ENCODE measurements around the gene KDM4C.

The KDM4C gene

DNA sequence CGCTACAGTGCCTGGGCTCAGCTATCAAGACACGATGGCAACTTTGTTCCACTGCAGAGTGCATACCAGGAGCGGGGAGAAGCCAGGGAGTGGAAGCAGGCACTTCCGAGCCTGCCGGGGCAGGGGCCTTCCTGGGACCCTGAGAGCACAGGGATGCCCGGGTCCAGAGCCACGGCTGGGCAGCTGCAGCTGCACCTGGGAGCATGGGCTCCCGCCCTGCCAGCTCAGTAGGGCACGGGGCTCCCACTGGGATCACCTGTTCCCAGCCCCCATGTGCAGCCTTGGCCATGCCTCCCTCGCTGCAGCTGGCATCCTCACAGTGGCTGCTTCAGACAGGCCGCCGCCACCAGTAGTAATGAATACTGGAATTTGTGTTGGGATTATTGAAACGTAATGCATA lies 391.5 kb downstream of the KDM4C start:
- H3K4me3 Mint-ChIP-seq = no peak overlapping the region
- no peak overlapping the region for H3K27ac Mint-ChIP-seq
- DNase-seq = no peak
- no peaks in the 10 kb centered on the region for H3K27me3 Mint-ChIP-seq
- H3K9me3 Mint-ChIP-seq = no peaks in the 10 kb centered on the region
- H3K36me3 Mint-ChIP-seq (ENCODE audit: low read depth) = peaks cover 59% of the 10 kb centered on the region
- H3K4me1 Mint-ChIP-seq (ENCODE audit: low read depth) = peaks cover 38% of the 10 kb centered on the region

DNA sequence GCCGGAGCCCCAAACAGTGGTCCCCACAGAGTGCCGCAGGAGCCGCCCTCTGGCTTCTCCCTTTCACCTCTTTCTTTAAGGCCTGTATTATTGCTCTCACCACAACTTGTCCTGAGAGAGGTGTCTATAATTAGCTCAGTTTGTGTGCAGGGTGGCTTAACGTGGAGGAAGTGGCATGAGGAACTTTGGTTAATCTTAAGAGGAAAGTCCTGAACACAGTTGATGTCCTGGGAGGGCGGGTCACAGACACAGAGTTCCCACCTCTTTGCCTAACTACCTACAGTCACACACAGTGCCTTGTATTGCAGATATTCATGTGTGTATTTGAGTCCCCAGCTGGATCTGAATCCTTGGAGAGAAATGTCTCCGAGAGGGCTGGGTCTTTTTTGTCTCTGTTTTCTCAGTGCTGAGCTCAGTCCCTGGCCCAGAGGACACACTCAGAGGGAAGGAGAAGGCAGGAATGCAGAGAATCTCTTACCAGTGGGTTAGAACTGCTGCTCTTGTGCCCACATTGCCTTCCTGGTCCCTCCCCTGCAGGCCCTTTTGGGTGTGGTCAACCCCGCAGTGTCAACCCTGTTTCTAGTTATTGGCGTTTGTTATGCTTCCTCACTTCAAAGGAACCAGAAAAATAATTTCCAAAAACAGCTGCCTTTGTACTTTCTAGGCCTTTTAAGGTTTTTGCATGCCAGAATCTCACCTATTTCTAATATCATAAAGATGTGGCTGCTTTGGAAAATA lies 392.5 kb downstream of the KDM4C start:
- H3K27ac Mint-ChIP-seq = peak overlapping the region; percentile 67
- H3K27me3 Mint-ChIP-seq = no peaks in the 10 kb centered on the region
- no peak for DNase-seq
- peaks cover 38% of the 10 kb centered on the region for H3K4me1 Mint-ChIP-seq (ENCODE audit: low read depth)
- H3K9me3 Mint-ChIP-seq = no peaks in the 10 kb centered on the region
- no peak overlapping the region for H3K4me3 Mint-ChIP-seq
- H3K36me3 Mint-ChIP-seq (ENCODE audit: low read depth) = peaks cover 57% of the 10 kb centered on the region

DNA sequence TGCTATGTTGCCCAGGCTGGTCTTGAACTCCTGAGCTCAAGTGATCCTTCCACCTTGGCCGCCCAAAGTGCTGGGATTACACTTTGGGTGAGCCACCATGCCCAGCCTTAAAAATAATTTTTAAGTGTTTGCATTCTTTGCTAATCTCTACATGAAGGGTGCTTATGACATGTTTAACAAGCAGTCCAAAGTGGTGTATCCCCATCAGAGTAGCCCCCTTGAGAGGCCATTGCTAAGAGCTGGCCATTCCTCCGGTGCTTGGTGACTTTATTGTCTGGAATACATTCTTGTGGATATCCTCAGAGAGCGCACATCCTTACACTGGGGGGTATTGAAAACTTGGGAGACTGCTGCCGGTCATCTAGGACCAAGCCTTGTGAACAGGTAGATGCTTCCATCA lies 395.4 kb downstream of the KDM4C start:
- no peaks in the 10 kb centered on the region for H3K27me3 Mint-ChIP-seq
- no peak for DNase-seq
- H3K4me3 Mint-ChIP-seq = no peak overlapping the region
- no peaks in the 10 kb centered on the region for H3K9me3 Mint-ChIP-seq
- H3K36me3 Mint-ChIP-seq (ENCODE audit: low read depth) = peaks cover 51% of the 10 kb centered on the region
- H3K4me1 Mint-ChIP-seq (ENCODE audit: low read depth) = peaks cover 26% of the 10 kb centered on the region
- H3K27ac Mint-ChIP-seq = no peak overlapping the region

DNA sequence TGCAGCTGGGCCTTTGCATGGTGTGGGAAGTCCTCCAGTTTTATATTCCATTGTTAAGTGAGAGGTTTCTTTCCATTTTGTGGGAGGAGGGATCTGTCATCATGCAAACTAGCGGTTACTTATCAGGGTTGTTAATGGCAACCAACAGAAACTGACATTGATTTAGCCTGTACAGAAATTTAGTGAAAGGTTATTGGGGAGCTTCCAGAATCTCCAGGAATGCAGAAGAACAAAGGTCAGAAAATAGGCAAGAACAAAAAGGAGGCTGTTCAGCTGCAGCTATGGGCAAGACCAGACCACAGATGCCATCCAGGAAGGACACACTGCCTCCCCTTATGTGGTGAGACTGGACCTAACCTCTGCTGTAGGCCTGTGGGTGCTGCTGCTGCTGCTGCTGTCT lies 395.8 kb downstream of the KDM4C start:
- Mint-ChIP-seq H3K4me3 (no peak overlapping the region), H3K4me1 (ENCODE audit: low read depth) (peaks cover 22% of the 10 kb centered on the region), H3K27ac (no peak overlapping the region), H3K27me3 (no peaks in the 10 kb centered on the region), H3K36me3 (ENCODE audit: low read depth) (peaks cover 51% of the 10 kb centered on the region), H3K9me3 (no peaks in the 10 kb centered on the region)
- no peak for DNase-seq

DNA sequence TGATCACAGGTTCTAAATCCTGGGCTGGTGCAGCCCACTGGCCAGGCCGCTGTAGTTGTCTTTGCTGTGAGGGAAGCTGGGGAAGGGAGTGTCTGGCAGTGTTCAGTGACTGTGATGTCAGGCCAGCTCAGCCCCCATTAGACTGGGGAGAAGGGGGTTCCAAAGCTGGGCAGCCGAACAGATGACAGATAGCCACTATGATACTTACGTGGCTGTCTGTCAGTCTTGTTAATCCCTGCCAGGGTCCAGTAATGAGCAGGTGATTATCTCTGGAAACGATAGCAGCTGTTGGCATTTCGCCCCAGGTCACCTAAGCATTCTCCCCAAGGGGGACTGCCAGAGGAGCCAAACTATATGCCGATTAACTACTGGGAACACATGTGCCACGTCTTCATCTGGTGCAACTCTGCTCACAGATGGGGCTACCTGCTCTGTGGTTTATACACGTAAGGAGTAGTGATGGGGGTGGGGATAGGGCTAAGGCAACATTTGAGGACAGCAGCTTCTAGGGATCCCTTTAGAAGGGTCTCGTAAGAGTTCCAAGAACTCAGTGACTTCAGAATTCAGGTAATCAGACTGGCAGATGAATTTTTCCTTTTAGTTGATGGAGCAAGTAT lies 396.3 kb downstream of the KDM4C start:
- Mint-ChIP-seq H3K36me3 (ENCODE audit: low read depth) (peaks cover 52% of the 10 kb centered on the region), H3K4me3 (no peak overlapping the region), H3K27me3 (no peaks in the 10 kb centered on the region), H3K27ac (no peak overlapping the region), H3K4me1 (ENCODE audit: low read depth) (peaks cover 16% of the 10 kb centered on the region), H3K9me3 (no peaks in the 10 kb centered on the region)
- DNase-seq = no peak

DNA sequence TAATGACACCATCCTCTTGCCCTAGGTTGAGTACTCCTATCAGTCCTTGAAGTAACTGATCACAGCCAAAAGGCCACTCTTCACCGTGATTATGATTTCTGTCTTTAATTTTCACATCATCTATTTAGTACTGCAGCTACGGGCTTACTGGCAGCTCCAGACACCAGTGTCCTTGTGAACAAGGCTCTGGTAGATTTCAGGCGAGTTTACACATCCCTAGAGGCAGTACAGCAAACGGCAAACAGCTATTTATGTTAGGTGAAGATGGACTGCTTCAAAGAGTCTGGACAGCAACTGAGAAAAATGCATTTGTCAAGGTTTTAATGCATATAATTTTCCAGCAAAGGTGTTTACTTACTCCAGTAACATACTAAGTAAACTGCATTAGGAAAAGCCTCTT lies 396.9 kb downstream of the KDM4C start:
- Mint-ChIP-seq H3K4me3 (no peak overlapping the region), H3K9me3 (no peaks in the 10 kb centered on the region), H3K27ac (no peak overlapping the region), H3K4me1 (ENCODE audit: low read depth) (peaks cover 13% of the 10 kb centered on the region), H3K27me3 (no peaks in the 10 kb centered on the region), H3K36me3 (ENCODE audit: low read depth) (peaks cover 52% of the 10 kb centered on the region)
- DNase-seq = no peak

DNA sequence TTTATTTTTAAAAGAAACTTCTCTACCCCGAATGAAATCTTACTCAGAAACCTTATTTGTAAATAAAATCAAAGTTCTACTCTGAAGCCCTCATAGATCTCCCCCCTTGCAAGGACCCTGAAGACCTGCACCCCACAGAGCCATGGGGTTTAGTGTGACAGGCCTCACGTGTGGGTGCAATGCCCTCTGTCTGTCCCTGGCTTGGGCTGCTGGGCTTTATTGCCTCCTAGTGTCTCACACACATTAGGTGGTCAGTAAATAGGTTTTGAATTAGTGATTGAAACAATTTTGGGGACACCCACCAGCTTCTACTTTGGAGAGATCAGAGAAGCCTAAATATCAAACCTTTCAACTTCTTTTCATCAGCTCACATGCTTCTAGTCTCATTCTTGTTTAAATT lies 403.7 kb downstream of the KDM4C start:
- Mint-ChIP-seq H3K4me3 (no peak overlapping the region), H3K27me3 (no peaks in the 10 kb centered on the region), H3K36me3 (ENCODE audit: low read depth) (peaks cover 51% of the 10 kb centered on the region), H3K4me1 (ENCODE audit: low read depth) (no peaks in the 10 kb centered on the region), H3K27ac (no peak overlapping the region), H3K9me3 (no peaks in the 10 kb centered on the region)
- DNase-seq = no peak

DNA sequence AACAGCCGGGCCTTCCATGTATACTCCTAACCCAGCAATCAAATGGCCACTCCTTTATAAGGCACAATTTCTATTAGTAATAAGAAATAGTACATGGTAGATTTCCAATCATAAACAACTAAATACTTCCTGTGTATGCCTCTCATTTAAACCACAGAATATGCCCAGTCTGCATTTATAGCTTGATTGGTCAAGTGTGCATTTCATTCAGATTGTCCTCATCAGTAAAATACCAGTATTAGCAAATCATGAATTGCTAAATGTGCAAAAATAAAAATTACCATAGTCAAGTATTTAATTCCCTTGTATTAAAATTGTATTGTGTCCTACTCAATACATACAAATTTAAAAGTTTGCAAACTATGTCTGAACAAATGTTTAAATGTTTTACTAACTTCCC lies 406.2 kb downstream of the KDM4C start:
- H3K27me3 Mint-ChIP-seq = no peaks in the 10 kb centered on the region
- H3K4me1 Mint-ChIP-seq (ENCODE audit: low read depth) = no peaks in the 10 kb centered on the region
- H3K36me3 Mint-ChIP-seq (ENCODE audit: low read depth) = peaks cover 54% of the 10 kb centered on the region
- H3K4me3 Mint-ChIP-seq = no peak overlapping the region
- H3K27ac Mint-ChIP-seq = no peak overlapping the region
- no peaks in the 10 kb centered on the region for H3K9me3 Mint-ChIP-seq
- no peak for DNase-seq

DNA sequence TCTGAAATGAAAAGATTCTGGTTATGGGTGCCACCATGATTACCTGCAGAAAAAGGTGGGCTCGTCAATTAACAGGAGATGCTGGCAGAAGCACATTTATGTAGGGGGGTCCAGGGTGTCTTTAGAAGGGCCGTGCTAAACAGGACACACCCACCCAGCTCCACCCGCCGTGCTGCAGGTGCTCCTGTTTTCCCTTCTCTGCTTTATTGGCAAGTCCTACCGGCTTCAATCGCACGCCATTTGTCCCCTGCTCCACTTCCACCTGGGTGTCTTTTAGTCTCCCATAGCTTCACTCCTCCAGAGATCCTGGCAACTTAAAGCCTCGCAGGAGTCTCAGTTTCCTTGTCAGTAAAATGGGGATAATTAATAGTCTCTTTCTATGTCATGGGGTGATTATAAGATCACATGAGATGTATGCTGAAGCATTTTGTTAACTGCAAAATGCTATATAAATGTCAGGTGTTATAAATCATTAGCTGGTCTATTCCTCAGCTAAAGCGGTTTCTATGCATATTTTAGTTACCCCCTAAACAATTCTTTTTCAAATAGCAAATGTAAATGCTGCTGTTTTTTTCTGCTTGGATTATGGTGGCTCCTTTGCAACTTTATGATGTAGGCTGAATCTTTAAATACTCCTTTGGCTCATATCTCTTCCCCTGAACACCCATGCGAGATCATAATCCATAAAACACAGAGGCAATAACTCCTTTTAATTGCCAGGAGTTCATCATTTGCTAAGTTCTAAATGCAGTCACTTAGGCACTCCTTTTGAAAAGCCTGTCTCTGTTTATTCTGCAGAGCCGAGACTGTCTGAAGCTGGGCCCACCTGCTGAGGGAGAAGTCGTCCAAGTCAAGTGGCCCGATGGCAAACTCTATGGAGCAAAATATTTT lies 406.9 kb downstream of the KDM4C start:
- H3K27ac Mint-ChIP-seq = no peak overlapping the region
- no peaks in the 10 kb centered on the region for H3K9me3 Mint-ChIP-seq
- no peaks in the 10 kb centered on the region for H3K4me1 Mint-ChIP-seq (ENCODE audit: low read depth)
- H3K4me3 Mint-ChIP-seq = no peak overlapping the region
- DNase-seq = no peak
- H3K27me3 Mint-ChIP-seq = no peaks in the 10 kb centered on the region
- peaks cover 60% of the 10 kb centered on the region for H3K36me3 Mint-ChIP-seq (ENCODE audit: low read depth)

DNA sequence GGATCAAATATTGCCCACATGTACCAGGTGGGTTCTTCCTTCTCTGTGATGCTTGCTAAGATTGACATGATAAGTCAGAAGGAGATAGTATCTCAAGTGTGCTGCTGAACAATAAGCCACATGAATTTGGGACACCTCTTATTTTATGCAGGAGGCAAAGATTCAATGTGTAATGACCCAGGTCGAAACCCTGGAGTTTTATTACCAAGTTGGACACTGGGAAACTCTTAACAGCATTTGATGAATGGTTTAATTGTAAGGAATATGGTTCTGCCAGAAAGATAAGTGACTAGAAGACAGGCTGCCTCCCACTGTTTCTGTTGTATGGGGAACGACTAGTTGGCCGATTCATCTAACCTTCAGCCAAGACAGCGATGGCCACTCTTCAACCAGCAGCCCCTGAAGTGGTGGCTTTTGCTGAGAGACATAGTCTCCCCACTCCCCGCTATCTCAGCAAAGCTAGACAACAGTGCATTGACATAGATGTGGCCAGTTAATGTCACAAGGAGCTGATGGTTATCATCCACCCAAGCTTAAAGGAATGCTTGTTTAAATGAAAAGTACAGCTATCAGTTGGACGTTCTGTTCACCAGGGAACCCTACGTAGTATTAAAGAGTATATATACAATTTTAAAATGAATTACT lies 407.7 kb downstream of the KDM4C start:
- H3K4me1 Mint-ChIP-seq (ENCODE audit: low read depth) = no peaks in the 10 kb centered on the region
- H3K36me3 Mint-ChIP-seq (ENCODE audit: low read depth) = peaks cover 61% of the 10 kb centered on the region
- no peak overlapping the region for H3K27ac Mint-ChIP-seq
- no peak for DNase-seq
- H3K27me3 Mint-ChIP-seq = no peaks in the 10 kb centered on the region
- no peaks in the 10 kb centered on the region for H3K9me3 Mint-ChIP-seq
- H3K4me3 Mint-ChIP-seq = no peak overlapping the region

DNA sequence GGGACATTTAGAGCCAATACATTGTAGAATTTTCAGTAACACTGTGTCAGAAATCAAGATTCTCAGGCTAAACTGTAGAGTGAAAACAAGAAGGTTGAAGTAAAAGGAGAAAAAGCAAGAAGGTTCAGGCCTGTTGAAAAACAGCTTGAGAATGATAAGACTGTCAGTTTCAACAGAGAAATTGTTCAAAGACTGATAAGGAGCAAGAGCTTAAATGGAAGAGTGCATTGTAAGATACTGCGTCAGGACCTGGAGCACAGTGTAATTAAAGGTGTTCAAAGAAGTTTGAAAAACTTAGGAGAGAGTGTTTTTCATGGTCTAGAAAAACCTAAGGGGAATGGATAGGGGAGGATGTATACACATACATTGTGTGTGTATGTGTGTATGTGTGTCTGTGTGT lies 408.3 kb downstream of the KDM4C start:
- H3K36me3 Mint-ChIP-seq (ENCODE audit: low read depth) = peaks cover 68% of the 10 kb centered on the region
- no peaks in the 10 kb centered on the region for H3K9me3 Mint-ChIP-seq
- H3K4me3 Mint-ChIP-seq = no peak overlapping the region
- DNase-seq = no peak
- no peaks in the 10 kb centered on the region for H3K4me1 Mint-ChIP-seq (ENCODE audit: low read depth)
- H3K27ac Mint-ChIP-seq = no peak overlapping the region
- H3K27me3 Mint-ChIP-seq = no peaks in the 10 kb centered on the region

DNA sequence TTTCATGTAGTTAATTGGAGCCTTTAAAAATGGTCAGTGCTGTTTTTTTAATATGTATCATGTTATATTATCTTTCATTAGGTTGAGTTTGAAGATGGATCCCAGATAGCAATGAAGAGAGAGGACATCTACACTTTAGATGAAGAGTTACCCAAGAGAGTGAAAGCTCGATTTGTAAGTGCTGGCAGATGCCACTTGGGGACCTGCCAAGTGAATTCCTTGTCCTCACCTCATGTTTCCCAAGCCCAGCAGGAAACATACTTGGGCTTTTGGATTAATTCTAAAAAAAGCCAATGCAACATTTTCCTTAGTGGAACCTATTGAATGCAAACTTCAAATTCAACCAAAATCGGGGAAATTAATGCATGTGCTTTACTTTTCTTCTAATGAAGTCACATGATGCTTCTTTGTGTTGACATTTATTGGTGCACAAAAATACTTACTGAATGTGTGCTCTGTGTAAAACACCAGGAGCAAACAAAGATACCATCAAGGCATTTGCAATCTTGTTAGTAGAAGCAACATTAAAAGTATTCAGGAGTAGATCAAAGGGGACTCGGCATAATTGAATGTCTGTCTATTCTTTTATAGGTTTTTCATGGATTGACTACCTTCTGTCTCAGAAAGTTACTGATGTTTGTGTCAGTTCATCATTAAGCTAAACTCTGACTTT lies 412.1 kb downstream of the KDM4C start:
- no peaks in the 10 kb centered on the region for H3K9me3 Mint-ChIP-seq
- no peak overlapping the region for H3K4me3 Mint-ChIP-seq
- DNase-seq = no peak
- H3K4me1 Mint-ChIP-seq (ENCODE audit: low read depth) = peaks cover 7% of the 10 kb centered on the region
- H3K27ac Mint-ChIP-seq = no peak overlapping the region
- H3K27me3 Mint-ChIP-seq = no peaks in the 10 kb centered on the region
- peaks cover 86% of the 10 kb centered on the region for H3K36me3 Mint-ChIP-seq (ENCODE audit: low read depth)

DNA sequence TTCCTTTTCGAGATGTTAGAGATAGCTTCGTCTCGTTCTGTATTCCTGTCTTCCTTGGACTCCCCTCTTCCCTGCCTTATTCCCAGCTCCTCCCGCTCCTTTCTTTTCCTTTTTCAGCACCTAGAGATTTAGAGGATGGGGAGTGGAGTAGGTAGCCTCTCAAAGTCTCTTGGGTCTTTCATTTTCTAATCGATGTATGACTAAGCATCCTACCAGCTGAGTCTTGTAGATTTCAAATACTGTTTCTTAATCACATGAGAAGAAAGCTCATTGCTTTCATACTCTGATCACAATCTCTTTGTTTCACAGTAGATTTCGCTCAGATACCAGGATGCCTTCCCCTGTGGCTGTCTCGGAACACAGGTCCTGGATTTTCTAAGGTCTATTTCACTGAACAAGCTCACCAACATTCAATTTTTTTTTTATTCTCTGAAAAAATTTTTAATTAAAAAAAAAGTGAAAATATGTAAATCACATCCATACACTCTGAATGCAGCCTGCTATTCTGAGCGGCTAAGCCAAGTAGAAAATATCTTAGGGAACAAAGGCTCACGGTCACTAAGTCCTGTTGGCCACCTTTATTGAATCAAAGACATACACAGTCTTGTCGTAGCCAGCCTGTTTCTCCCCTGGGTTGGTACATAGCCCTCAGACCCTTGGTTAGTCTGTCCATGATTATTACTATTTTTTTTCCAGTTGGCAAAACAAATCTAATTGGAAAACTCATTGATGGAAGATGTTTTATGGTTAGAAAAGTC lies 413.8 kb downstream of the KDM4C start:
- Mint-ChIP-seq H3K4me1 (ENCODE audit: low read depth) (peaks cover 7% of the 10 kb centered on the region), H3K27me3 (no peaks in the 10 kb centered on the region), H3K9me3 (no peaks in the 10 kb centered on the region), H3K36me3 (ENCODE audit: low read depth) (peaks cover 87% of the 10 kb centered on the region), H3K27ac (peak overlapping the region; percentile 42), H3K4me3 (no peak overlapping the region)
- no peak for DNase-seq

All from activated T-cell treated with anti-CD3 and anti-CD28 coated beads, Interleukin-2, amount 50 U/mL, for 24 hours (primary cell).